Astrocyte (in vitro differentiated cells and primary cell): Measurements from ENCODE around the gene RASA1. TPM values are rescaled to one million over a fixed set of nuclear protein-coding genes. Genes with fewer than 3 reads are reported as not detected.
A peak's percentile ranks its signal among the peaks of the same experiment; 100 is the strongest.

Experiments used
- DNase-seq: peaks from one replicate; pipeline ENCODE4 v3.0.0-alpha.2; 2010; ENCODE audit warnings: low read depth
- FAIRE-seq: peaks from 2 replicates; lab custom pipeline; 2011; peaks lifted over from hg19 to GRCh38; lab: Jason Lieb, UNC
- H2AFZ ChIP-seq: 2 replicates; pipeline ENCODE4 v1.6.0; 2012; ENCODE audit warnings: low read depth, low read length, inconsistent platforms
- H3K27ac ChIP-seq: 2 replicates; pipeline ENCODE4 v1.5.1; 2011; ENCODE audit warnings: low read depth, low read length, inconsistent platforms
- H3K27me3 ChIP-seq: 2 replicates; pipeline ENCODE4 v1.6.0; 2011; ENCODE audit warnings: low read length, inconsistent platforms; ENCODE audit not compliant: insufficient read depth
- H3K36me3 ChIP-seq: 2 replicates; pipeline ENCODE4 v1.5.1; 2011; ENCODE audit warnings: low read length, inconsistent platforms; ENCODE audit not compliant: insufficient read depth
- H3K4me1 ChIP-seq: 2 replicates; pipeline ENCODE4 v1.5.1; 2011; ENCODE audit warnings: low read length, inconsistent platforms; ENCODE audit not compliant: insufficient read depth
- H3K4me2 ChIP-seq: 2 replicates; pipeline ENCODE4 v1.6.0; 2012; ENCODE audit warnings: low read length, inconsistent platforms
- H3K4me3 ChIP-seq: 2 replicates; pipeline ENCODE4 v1.5.1; 2011; ENCODE audit warnings: low read depth, mild to moderate bottlenecking, low read length, inconsistent platforms; ENCODE audit not compliant: insufficient read depth
- H3K79me2 ChIP-seq: 2 replicates; pipeline ENCODE4 v1.6.0; 2012; ENCODE audit warnings: mild to moderate bottlenecking, low read length, inconsistent platforms; ENCODE audit not compliant: insufficient read depth
- H3K9ac ChIP-seq: 2 replicates; pipeline ENCODE4 v1.6.0; 2012; ENCODE audit warnings: mild to moderate bottlenecking, low read length, inconsistent platforms
- H3K9me3 ChIP-seq: 2 replicates; pipeline ENCODE4 v1.5.1; 2012; ENCODE audit warnings: low read depth, mild to moderate bottlenecking, low read length, inconsistent platforms; ENCODE audit not compliant: insufficient read depth
- H4K20me1 ChIP-seq: 2 replicates; pipeline ENCODE4 v1.6.0; 2012; ENCODE audit warnings: low read length, inconsistent platforms; ENCODE audit not compliant: insufficient read depth
- H3K27ac Mint-ChIP-seq: one replicate; pipeline ENCODE4 v1.8.0; 2021; ENCODE audit warnings: mild to moderate bottlenecking, mixed read lengths; ENCODE audit not compliant: unreplicated experiment
- H3K27me3 Mint-ChIP-seq: one replicate; pipeline ENCODE4 v1.8.0; 2021; ENCODE audit warnings: low read depth, mixed read lengths; ENCODE audit not compliant: unreplicated experiment
- H3K36me3 Mint-ChIP-seq: one replicate; pipeline ENCODE4 v1.8.0; 2021; ENCODE audit warnings: low read depth, mixed read lengths; ENCODE audit not compliant: unreplicated experiment
- H3K4me1 Mint-ChIP-seq: one replicate; pipeline ENCODE4 v1.8.0; 2021; ENCODE audit warnings: low read depth, mixed read lengths; ENCODE audit not compliant: unreplicated experiment
- H3K4me3 Mint-ChIP-seq: one replicate; pipeline ENCODE4 v1.8.0; 2021; ENCODE audit warnings: mild to moderate bottlenecking, moderate library complexity, mixed read lengths; ENCODE audit not compliant: unreplicated experiment
- H3K9me3 Mint-ChIP-seq: one replicate; pipeline ENCODE4 v1.8.0; 2021; ENCODE audit warnings: mild to moderate bottlenecking, mixed read lengths; ENCODE audit not compliant: unreplicated experiment
- CTCF ChIP-seq: IDR thresholded peaks from 2 replicates; pipeline ENCODE4 v1.5.1; 2011; ENCODE audit warnings: low read depth, mild to moderate bottlenecking, inconsistent platforms, low read length, moderate library complexity; ENCODE audit not compliant: insufficient read depth
- EZH2 ChIP-seq: IDR thresholded peaks from 2 replicates; pipeline ENCODE4 v1.6.1; 2012; ENCODE audit warnings: mild to moderate bottlenecking, low read length, inconsistent platforms; ENCODE audit not compliant: insufficient read depth
- total RNA-seq: library from RNA; stranded (reverse); gene quantifications from 2 replicates; pipeline ENCODE4 v1.2.1, GENCODE V29; 2021

The RASA1 gene
- total RNA-seq, 1 donor from 2014 or later: 62.8 TPM

- peaks cover 2% of the 10 kb centered on the region for H3K79me2 ChIP-seq
- Mint-ChIP-seq H3K36me3 (peaks cover 31% of the 10 kb centered on the region), H3K27ac (no peak overlapping the region), H3K4me1 (no peaks in the 10 kb centered on the region), H3K4me3 (no peak overlapping the region), H3K9me3 (peaks cover 4% of the 10 kb centered on the region), H3K27me3 (no peaks in the 10 kb centered on the region)
- no peaks in the 10 kb centered on the region for H3K9me3 ChIP-seq
- H3K4me3 ChIP-seq: no peak overlapping the region
- no peak for TF ChIP-seq EZH2
- no peak for TF ChIP-seq CTCF
- DNase-seq (no peak), FAIRE-seq (no peak)
- H4K20me1 ChIP-seq: no peaks in the 10 kb centered on the region
- H3K36me3 ChIP-seq: peaks cover 32% of the 10 kb centered on the region
- no peak overlapping the region for H3K4me2 ChIP-seq
- H3K27me3 ChIP-seq: no peaks in the 10 kb centered on the region
- no peaks in the 10 kb centered on the region for H3K4me1 ChIP-seq
- H3K27ac ChIP-seq: no peak overlapping the region
- no peak overlapping the region for H3K9ac ChIP-seq
- H2AFZ ChIP-seq: no peak overlapping the region
Measured at GRCh38 chr5:87339986-87340385, 72.3 kb downstream of the RASA1 start.

- Histone ChIP-seq H4K20me1 (no peaks in the 10 kb centered on the region), H3K27me3 (no peaks in the 10 kb centered on the region), H3K36me3 (peaks cover 28% of the 10 kb centered on the region), H3K9ac (no peak overlapping the region), H3K4me3 (no peak overlapping the region), H3K79me2 (peaks cover 6% of the 10 kb centered on the region), H2AFZ (no peak overlapping the region), H3K9me3 (no peaks in the 10 kb centered on the region), H3K4me2 (no peak overlapping the region), H3K27ac (no peak overlapping the region), H3K4me1 (no peaks in the 10 kb centered on the region)
- Mint-ChIP-seq H3K4me1 (no peaks in the 10 kb centered on the region), H3K36me3 (peaks cover 29% of the 10 kb centered on the region), H3K9me3 (peaks cover 4% of the 10 kb centered on the region), H3K27ac (no peak overlapping the region), H3K4me3 (no peak overlapping the region), H3K27me3 (no peaks in the 10 kb centered on the region)
- no peak for FAIRE-seq
- DNase-seq: no peak
- TF ChIP-seq EZH2 (no peak), CTCF (no peak)
Measured at GRCh38 chr5:87340716-87341115, 73.0 kb downstream of the RASA1 start.

- H3K27ac ChIP-seq: no peak overlapping the region
- H3K9ac ChIP-seq: no peak overlapping the region
- Mint-ChIP-seq H3K27ac (no peak overlapping the region), H3K4me1 (no peaks in the 10 kb centered on the region), H3K9me3 (peaks cover 4% of the 10 kb centered on the region), H3K27me3 (no peaks in the 10 kb centered on the region), H3K4me3 (no peak overlapping the region), H3K36me3 (peaks cover 17% of the 10 kb centered on the region)
- H2AFZ ChIP-seq: no peak overlapping the region
- TF ChIP-seq CTCF (no peak), EZH2 (no peak)
- H4K20me1 ChIP-seq: no peaks in the 10 kb centered on the region
- peaks cover 23% of the 10 kb centered on the region for H3K36me3 ChIP-seq
- H3K9me3 ChIP-seq: no peaks in the 10 kb centered on the region
- DNase-seq (peak; percentile 51), FAIRE-seq (no peak)
- no peak overlapping the region for H3K4me3 ChIP-seq
- H3K4me1 ChIP-seq: no peaks in the 10 kb centered on the region
- no peak overlapping the region for H3K4me2 ChIP-seq
- H3K27me3 ChIP-seq: no peaks in the 10 kb centered on the region
- peaks cover 4% of the 10 kb centered on the region for H3K79me2 ChIP-seq
Measured at GRCh38 chr5:87347272-87347671, 79.6 kb downstream of the RASA1 start.
